Dermis blood vessel endothelial cell (primary cell): Measurements from ENCODE around the gene COL4A2. TPM values are rescaled to one million over a fixed set of nuclear protein-coding genes. Genes with fewer than 3 reads are reported as not detected.

Source experiments
- DNase-seq: peaks from one replicate; pipeline ENCODE4 v3.0.0; 2010
- total RNA-seq: library from RNA; depleted of rRNA; stranded (reverse); fragments of >200 nt; gene quantifications from 2 replicates; pipeline ENCODE4 v1.2.3, GENCODE V29; 2014

The COL4A2 gene
- total RNA-seq, 1 donor from 2014 or later = 1,320 TPM

DNA sequence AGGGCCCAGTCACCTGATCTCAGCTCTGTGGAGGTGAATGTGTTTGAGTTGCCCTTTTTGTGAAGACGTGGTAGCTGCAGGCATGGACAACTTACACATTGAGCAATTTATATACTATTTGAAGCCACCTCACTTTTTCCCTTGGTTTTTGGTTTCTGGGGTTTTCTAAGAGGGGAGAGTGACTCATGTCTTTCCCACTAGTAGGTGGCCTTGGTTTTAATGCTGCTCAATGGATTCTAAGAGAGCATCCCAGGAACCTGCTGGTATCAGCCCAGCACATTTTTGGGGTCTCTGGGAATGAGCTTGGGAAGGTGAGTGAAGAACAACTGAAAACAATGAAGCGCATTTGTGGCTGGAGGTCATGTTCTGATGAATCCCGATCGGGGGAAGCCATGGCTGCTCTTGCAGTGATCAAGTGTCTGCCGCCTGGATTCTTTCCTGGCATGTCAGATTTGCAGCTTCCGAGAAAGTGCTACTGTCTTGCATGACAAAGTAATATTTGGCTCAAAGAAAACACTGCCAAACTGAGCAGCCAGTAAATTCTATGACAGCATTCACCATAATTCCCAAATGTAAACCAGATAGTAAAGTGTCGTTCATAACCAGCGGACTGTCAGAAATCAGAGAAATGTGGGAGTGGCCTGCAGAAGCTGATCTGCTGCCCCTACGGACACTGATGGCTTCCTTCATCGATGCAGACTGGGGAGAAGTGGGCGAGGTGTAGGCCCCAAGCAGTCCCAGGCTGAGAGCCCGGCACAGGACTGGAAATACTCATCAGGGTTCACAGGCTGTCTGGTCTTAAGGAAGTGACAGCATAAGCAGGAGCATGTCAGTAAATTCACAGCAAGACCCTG is 98.7 kb downstream of the COL4A2 start:
- DNase-seq = no peak

DNA sequence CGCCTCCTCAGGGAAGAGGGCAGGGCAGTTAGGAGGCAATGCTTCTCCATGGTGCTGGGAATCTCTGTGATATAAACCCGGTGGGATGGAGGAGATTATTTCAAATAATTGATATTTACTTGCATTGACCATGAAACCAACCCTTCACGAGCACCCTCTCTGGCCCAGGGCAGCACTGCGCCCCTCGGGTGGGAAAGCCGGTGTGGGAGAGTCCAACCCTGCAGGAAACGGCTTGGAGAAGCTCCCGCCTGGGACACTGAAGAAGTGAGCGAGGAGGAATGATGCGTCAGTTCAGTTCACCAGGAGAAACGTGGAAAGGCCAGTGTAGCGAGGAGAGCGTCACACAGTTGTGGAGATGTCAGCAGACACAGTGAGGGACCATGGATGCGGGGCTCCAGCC is 99.9 kb downstream of the COL4A2 start:
- peak; percentile 29 for DNase-seq

DNA sequence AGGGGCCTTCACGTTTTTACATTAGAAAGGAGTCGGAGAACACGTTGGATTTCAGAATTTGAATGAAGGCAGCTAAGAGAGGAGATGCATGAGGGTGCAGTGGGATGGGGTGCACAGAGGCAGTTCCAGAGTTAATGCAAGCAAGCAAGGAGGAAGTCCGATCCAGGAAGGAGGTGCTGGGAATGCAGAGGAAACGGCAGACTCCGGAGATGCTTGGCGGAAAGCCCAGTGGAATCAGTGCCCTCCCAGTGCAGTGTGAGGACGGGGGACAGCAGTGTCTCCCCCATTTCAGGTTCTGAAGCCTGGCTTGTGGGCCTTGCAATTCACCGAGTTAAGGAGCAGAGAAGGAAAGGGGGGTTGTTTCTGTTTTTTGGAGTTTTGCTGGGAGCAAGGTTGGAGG is 100.4 kb downstream of the COL4A2 start:
- peak; percentile 62 for DNase-seq

DNA sequence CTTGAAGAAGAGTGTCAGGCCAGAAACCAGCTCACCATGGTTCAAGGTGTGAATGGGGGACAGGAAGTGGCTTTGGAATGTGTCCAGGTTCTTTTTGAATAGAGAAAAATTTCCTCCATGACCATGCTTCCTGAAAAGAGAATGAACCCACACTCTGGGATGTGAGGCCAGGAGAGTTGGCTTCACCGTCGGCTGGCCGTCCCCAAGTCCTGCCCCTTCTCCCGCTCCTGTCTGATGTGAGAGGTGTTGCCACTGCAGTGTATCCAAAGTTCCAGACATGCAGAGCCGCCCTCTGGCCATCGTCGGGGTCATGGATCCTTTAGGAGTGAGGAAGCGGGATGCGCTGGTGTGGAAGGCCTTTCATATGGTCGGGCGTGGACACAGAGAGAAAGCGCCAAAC is 101.2 kb downstream of the COL4A2 start:
- peak; percentile 50 for DNase-seq

DNA sequence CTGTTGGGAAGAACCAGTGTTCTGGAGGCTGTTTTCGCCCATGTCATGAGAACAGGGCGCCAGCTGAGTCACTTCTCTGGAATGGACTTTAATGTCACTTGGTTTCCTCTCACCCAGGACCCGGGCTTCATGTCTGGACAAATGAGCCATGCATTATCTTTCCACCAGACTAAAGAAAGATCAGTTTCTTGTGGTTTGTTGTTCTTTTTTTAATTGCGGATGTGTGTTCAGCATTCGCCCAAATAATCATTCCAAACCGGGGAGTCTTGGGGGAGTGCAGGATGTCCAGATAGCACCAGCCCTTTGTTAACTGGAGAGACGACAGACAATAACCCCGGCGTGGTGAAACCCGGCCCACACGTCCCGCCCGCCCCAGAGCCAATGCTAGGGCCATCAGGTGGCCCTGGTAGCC is 102.5 kb downstream of the COL4A2 start:
- DNase-seq = peak; percentile 95

DNA sequence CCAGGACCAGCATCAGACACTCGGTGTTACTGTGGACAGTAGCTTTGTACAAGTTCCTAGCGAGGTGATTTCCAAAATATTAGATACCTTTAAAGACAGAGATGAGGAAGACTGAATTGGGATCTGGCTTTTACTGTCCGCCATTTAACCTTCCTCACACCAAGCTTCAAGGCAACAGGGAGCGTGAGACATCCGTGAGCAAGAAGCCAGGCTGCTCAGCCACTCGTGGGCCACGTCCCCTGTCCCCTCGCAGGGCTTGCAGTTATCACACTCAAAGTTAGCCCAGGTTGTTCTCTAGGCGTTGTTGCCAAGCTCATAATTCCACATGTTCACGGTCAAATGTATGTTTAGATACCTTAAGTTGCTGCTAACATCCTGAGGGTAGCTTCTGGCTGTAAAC is 102.9 kb downstream of the COL4A2 start:
- no peak for DNase-seq

DNA sequence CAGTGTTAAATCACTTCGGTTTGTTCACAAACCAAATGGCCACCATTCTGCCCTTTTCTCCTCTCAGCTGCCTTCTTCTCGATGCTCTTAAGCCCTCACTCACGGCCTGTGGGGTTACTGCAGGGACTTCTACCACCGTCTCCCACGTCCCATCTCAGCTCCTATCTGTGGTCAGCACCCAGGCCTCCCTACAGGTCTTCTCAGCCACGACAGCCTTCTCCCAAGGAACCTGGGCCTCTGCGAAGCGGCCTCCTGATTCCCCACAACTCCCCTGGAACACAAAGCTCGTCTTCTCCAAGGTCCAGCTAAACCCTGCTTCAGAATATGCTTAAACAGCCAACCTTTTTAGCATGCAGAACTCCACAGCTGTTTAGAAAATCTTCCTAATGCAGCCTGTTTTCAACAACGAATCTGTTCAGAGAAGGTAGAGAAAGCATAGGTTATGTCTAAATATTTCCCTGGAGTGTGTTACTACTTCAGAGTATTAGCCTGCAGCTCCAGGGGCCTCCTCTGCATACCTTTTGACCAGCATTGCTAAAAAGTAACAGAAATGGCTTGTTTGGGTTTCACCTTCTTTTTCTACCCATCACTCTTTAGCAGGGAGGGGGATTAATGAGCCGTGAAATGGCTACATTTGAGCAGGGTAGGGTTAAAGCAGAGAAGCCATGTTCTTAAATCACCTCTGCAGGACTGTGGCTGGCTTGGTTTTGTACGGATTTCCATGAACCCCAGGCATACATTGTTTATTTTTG is 104.0 kb downstream of the COL4A2 start:
- DNase-seq = no peak

DNA sequence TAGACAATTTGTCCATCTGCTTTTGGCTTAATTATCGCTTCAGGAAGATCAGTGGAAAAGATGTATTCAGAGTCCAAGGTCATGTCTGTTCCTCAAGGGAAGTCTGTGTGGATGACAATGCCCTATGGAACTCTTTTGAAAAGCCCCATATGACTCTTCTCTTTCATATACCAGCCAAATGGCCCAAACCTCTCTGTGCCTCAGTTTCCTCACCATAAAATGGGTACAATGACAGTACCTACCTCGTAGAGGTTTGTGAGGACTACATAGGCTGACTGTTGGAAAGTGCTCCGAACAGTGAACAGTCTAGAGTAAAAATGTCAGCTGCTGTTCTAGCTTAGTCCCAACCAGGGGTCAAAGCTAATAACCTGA is 104.6 kb downstream of the COL4A2 start:
- no peak for DNase-seq

DNA sequence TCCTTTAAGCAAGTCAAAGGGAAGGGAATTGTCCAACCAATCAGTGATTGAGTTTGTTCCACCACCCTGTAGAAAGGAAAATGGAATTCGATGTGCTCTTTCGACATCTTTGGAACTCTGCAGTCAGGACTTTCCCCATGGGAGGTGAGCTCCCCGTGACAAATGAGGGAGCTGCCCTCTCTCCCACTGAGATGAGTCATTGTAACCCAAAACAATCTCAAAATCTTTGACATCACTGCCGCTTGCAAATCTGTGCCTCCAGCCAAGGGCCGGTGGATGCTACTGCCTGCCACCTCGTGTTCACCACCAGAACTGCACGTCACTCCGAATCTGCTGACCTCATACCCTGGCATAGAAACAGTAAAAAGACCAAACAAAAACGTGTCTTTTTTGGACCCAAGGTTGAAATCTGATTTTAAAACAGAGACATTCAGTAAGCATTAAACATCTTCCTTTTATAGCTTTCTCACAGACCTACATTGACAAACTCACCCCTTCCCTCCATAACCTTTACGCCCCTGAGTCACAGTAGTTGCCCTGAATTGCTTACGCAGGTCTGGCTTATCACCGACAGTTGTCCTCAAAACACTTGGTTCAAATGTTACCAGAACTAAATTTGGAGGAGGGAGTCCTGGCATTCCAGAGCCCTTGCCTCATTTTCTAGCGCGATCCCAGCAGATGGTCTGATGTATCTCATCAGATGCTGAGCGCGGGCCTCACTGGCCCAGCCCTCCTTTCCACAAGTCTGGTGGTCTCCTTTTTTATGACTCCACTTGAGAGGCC is 105.2 kb downstream of the COL4A2 start:
- peak; percentile 97 for DNase-seq

DNA sequence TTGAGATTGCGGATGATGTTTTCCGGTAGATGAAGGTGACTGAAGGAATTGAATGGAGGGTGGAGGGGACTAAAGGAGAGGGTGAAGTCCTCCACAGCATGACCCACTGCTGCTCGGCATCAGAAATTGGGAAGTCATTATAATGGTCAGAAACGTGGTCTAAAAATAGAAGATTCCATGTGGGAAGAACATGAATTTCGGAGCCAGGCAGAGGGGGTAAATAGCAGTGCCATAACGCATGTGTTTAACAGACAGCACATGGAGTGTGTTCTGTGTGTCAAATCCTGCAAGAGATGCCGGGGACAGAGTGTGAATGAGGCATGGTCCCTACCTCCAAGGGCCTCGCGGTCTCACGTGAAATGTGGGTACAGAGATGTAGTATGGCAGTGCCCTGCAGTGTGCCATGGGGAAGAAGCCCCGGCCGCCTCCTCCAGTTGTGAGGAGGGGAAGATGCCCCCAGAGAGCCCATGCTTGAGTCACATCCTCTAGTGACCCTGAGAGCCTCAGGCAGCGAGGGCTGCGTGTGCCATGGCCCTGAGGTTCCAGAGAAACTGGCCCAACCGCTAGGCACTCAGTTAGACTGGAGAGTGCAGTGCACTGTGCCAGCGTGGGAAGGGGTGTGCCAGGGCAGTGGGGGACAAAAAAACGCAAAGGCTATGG is 106.1 kb downstream of the COL4A2 start:
- DNase-seq = no peak

DNA sequence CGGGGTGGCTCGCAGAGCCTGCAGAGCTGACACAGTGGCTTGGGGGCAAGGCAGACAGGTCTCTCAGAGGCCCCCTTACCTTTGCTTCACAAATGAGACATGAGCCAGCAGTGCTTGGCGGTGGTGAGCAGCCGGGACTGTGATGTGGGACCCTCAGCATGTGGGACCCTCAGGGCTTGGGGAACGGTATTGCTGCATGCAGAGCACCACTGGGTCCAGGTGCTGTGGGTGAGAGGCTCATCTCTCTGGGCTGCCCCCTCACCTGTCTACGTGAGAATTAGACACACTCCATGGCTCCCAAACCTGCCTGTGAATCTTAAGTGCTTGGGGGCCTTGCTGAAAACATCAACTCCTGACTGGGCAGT is 106.6 kb downstream of the COL4A2 start:
- no peak for DNase-seq

DNA sequence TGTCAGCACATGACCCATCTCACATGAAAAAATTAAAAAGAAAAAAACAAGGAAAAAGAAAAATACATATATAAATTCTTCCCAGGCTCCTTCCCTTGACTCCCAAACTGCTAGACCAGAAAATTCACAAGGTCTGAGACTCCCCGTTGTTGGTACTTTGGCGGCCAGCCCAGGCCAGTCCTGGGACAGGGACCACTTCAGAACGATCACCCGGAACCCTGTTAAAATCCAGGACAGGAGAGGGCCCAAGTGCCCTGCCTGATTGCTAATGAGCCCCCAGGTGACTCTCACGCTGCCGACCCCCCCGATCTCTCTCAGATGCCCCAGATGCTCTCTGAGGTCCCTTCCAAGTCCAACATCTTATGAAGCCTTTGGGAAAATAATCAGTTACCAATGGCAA is 107.2 kb downstream of the COL4A2 start:
- DNase-seq = no peak

DNA sequence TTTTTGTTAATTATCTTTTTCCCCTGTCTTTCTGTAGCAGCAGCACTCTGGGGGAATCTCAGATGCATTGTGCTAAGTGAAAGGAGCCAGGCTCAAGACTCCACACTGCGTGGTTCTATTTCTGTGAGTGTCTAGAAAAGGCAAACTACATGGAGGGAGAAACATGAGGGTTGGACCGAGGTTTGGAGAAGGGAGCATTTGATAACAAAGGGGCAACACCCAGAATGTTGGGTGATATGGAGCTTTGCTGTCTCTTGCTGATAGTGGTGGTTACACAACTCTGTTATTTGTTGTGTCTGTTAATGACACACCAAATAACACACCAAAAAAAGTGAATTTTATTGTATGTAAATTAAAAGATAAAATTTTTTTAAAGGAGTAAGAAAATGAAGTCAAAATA is 107.8 kb downstream of the COL4A2 start:
- no peak for DNase-seq

DNA sequence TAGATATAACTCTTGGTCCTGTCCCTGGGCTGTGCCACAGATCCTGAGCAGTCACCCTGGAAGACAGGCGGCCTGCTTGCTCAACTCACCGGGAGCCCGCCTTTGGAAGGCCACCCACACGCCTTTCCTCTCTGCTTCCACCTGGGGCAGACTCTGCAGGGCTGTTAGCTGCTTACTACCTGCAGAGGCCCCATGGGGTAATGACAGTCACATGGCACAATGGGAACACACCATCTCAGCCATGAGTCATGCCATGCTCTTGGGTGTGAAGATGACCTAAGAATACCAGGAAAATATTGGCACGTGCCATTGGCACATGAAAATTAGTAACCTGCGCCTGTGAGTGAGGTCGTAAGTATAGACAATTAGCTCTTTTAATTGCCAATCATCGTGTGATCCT is 108.6 kb downstream of the COL4A2 start:
- DNase-seq = peak; percentile 41

DNA sequence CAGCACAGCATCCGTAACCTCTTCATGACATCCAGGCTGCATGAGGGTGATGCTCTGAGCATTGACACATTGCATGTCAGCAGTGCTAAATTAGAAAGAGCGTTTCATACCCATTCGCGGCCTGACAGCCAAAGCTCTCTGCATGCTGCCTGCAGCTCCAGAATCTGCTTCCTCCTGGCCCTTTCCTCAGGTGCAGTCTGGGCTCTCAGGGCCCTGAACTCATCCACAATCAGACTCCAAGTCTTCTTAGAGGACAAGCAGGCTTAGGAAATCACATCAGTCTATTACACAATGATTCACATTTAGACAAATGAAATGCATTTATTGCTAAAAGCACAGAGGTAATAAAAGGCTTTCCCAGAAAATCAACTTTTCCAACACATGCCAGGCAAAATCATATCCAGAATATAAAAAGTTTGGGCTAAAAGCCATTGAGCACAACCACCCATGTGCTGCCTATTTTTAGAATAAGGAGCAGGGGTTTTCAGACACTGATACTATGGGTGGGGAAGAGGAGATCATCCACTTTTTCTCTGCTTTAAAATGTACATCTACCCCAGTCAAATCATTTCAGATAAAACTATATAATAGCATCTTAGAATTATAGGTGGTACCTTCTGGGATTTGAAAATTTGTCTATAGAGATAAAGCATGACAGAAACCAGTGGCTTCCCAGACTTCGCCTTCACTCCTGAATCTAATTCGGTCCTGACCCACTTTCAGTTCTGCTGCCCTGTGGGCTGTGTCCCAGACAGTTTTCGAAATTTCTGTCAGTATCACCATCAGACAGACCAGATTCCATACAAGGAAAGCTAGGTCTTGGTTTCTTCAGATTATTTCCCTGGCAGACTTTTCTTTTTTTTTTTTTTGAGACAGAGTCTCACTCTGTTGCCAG is 109.3 kb downstream of the COL4A2 start:
- no peak for DNase-seq

DNA sequence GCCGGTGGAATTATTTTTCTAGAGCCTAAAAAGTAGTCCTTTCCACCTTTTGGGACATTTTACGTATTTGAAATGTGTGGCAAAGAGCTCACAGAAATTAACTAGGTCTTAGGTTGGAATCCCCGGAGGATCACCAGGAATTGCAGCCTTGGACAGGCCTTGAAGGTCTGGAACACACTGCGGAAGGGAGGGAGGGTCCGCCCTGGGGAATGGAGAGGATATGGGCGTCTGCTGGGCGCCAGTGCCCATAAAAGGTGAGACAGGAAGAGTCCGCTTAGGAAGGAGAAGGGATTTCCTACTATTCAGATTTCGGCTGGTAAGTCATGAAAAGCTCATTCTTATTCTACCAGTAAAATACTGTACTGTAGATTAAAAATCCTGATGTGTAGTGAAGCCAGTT is 111.9 kb downstream of the COL4A2 start:
- peak; percentile 90 for DNase-seq

DNA sequence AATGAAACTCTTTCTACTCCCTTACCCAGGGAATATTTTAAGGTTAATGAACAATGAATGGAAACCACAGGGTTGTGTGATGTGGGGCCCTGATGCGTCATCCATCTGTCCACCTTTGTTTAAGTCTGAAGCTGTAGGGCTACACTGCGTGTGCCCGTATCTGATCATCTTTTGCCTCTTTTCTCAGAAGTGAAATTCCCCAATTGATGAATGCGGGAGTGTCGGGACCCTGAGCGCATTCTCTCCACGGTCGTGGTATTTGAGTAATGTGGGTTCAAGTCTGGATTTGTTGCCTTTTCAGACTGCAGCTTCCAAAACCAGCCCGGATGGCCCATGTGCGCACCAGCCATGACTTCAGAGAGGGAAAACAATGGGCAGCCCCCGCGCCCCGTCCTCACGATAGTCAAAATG is 112.3 kb downstream of the COL4A2 start:
- peak; percentile 86 for DNase-seq

DNA sequence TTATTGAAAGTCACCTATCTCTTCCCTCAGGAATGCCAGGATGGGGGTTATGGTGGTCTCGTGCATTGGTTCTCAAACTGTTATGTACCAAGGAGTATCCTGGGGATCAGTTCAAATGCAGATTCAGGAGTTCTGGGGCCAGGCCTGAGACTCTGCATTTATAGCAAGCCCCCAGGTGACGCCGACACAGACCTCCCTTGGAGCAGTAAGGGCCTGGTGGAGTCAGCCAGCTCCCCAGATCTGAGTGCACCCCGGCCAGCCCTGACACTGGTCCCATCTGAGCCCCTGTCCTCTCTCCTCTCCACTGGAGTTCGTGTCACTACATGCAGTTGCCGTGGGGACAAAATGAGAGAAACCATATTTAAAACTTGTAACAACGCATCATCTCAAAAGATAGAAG is 112.9 kb downstream of the COL4A2 start:
- DNase-seq = no peak

DNA sequence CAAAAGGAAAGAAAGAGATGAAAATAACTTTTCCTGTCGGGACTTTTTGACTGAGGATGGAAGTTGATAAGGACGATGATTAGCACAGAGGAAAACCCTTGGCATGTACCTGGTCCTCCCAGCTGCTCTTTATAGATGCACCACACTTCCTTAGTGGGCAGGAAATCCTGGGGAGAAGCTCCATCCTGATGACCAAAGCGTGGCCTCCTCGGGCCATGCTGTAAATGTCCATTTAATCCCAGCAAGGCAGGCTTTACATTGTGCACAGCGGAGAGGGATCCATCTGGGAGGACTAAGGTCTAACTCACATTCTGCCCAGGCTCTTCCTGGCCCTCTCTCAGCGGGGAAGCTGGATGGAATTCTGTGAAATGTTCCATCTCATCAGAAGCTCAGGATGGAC is 113.5 kb downstream of the COL4A2 start:
- DNase-seq = peak; percentile 65

DNA sequence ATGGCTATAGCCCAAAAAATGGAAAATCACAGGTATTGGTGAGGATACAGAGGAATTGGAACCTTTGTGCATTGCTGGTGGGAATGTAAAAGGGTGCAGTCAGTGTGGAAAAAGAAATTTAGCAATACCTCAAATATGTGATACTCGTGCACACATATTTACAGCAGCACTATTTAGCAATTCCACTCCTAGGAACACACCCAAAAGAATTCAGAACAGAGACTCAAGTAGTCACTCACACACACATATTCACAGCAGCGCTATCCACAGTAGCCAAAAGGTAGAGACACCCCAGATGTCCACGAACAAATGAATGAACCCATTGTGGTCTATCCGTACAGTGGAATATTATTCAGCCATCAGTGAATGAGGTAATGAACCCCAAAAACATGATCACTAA is 114.0 kb downstream of the COL4A2 start:
- no peak for DNase-seq

DNA sequence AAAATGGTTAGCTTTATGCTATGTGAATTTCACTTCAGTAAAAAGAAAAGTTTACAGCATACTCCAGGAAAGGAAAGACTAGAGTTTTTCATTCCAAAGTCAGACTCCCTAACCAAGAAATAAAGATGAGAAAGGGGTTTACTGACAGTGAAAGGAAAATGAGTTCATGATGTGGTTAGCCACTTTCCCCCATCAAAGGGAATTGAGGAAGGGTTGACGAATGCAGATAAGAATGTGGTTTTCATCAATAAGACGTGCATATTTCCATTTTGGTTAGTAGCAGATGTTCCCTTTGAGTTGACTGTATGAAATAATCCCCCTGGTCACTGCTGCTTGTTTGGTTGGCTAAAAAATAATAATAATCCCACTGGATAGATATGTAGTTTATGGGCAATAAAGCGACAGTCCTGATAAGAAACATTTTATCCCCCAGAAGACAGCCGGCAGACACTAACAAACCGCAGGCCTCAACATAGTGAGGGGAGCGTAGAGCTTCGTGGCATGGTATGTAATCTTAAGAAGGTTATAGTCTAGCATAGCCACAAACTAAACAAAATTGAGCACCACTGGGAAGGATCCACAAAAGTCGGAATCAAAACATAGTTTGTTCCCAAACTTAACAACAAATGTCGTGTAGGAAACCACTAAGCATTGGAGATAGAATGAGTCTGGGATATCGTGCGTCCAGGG is 114.8 kb downstream of the COL4A2 start:
- DNase-seq = peak; percentile 36
